GM21360 (cell line): ENCODE measurements around the gene MT1G.
"Not testable (repeated sequence)": the region's sequence is repeated elsewhere in the genome, so short reads cannot be mapped to it uniquely, and the experiment has no call there.

Source experiments
- ATAC-seq: cut with Tn5 transposase; IDR thresholded peaks from one replicate; pipeline ENCODE4 v1.9.1; 2021; ENCODE audit warnings: mild to moderate bottlenecking, moderate library complexity; ENCODE audit not compliant: unreplicated experiment

The MT1G gene

DNA sequence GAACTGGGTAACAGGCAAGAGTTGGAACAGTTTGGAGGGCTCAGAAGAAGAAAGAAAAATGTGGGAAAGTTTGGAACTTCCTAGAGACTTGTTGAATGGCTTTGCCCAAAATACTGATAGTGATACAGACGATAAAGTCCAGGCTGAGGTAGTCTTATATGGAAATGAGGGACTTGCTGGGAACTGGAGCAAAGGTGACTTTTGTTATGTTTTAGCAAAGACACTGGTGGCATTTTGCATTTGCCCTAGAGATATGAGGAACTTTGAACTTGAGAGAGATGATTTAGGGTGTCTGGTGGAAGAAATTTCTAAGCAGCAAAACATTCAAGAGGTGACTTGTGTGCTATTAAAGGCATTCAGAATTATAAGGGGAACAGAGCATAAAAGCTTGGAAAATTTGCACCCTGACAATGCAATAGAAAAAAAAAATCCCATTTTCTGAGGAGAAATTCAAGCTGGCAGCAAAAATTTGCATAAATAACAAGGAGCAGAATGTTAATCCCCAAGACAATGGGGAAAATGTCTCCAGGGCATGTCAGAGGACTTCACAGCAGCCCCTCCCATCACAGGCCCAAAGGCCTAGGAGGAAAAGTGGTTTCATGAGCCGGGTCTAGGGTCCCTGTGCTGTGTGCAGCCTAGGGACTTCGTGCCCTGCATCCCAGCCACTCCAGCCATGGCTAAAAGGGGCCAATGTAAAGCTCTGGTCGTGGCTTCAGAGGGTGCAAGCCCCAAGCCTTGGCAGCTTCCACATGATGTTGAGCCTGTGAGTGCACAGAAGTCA lies 46.0 kb downstream of the MT1G start:
- not testable (repeated sequence) for ATAC-seq

- no peak for ATAC-seq
These were observed 47.4 kb downstream of the MT1G start for GRCh38 chr16:56620339-56620897.

- ATAC-seq = no peak
These were observed 49.7 kb downstream of the MT1G start for GRCh38 chr16:56618138-56618537.

DNA sequence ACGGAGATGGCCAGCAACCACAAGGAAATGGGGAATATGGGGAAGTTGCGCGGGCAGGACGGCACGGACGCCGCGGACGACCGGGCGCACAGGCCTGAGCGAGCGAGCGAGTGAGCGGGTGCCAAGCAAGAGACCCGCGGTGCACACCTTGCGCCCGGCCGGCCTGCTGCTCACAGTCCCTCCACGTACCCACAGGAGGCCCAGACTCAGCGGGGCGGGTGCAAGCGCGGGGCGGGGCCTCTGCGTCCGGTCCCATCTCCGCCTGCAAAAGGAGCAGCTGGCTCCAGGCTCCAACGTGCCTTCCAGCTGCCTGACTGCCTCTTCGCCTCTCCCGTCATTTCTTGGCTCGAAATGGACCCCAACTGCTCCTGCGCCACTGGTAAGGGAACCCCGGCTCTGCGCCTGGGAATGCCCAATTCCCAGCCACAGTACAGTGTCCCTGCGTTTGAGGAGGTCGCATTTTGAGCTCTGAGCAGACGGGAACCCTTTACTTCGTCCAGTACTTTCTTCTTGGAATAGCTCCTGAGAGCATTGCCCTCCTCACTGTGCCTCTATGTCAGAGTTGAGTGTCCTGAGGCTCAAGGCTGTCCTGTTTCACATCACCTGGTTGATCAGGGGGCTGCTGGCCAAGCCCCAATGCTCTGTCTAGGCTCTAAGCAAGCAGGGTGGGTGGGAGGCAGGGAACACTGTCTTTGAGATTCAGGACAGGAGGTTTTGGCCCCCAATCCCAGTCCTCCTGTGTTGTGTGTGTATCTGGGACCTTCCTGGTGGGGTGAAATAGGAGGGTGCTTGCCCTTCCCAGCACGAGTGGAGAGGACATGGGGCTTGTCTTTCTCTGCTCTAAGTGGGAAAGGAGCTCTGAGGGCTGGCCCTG lies 50.4 kb downstream of the MT1G start:
- ATAC-seq = no peak
